HEK293T (cell line): ENCODE results near the gene SPEN.

Source experiments
- CTCF ChIA-PET: fragments of 350-600 bp; formaldehyde crosslinking; extraction: SDS; loops from one replicate; lab custom pipeline; 2021; ENCODE audit warnings: antibody characterized with exemption, inconsistent platforms; lab: Yijun Ruan, JAX
- POLR2A ChIA-PET: fragments of 350-600 bp; formaldehyde crosslinking; extraction: SDS; loops from one replicate; lab custom pipeline; 2020; ENCODE audit warnings: antibody characterized with exemption, inconsistent platforms; lab: Yijun Ruan, JAX
- DNase-seq: peaks from one replicate; pipeline ENCODE4 v3.0.0; 2012; ENCODE audit warnings: mixed read lengths; ENCODE audit errors: extremely low spot score
- ARNT ChIP-seq: fragments of 450-650 bp; IDR thresholded peaks from 2 replicates; pipeline ENCODE4 v1.6.1; 2017; ENCODE audit warnings: mild to moderate bottlenecking
- CTBP1 ChIP-seq: fragments of 450-650 bp; IDR thresholded peaks from 2 replicates; pipeline ENCODE4 v1.6.1; 2016; ENCODE audit warnings: borderline replicate concordance
- ELF4 ChIP-seq: fragments of 450-650 bp; IDR thresholded peaks from 2 replicates; pipeline ENCODE4 v1.6.1; 2017; ENCODE audit warnings: antibody characterized with exemption
- FOXA1 ChIP-seq: fragments of 450-650 bp; IDR thresholded peaks from 2 replicates; pipeline ENCODE4 v1.6.1; 2016; ENCODE audit warnings: mild to moderate bottlenecking
- FOXK2 ChIP-seq: fragments of 450-650 bp; IDR thresholded peaks from 2 replicates; pipeline ENCODE4 v1.6.1; 2016; ENCODE audit warnings: mild to moderate bottlenecking
- FOXM1 ChIP-seq: fragments of 450-650 bp; IDR thresholded peaks from 2 replicates; pipeline ENCODE4 v1.6.1; 2017; ENCODE audit warnings: mild to moderate bottlenecking, borderline replicate concordance
- HDGF ChIP-seq: fragments of 450-650 bp; IDR thresholded peaks from 2 replicates; pipeline ENCODE4 v1.6.1; 2017; ENCODE audit warnings: antibody characterized with exemption, borderline replicate concordance
- L3MBTL2 ChIP-seq: fragments of 450-650 bp; conservative IDR thresholded peaks from 2 replicates; pipeline ENCODE4 v1.6.1; 2016; ENCODE audit warnings: mild to moderate bottlenecking
- LEF1 ChIP-seq: fragments of 450-650 bp; IDR thresholded peaks from 2 replicates; pipeline ENCODE4 v1.6.1; 2017; ENCODE audit warnings: mild to moderate bottlenecking, borderline replicate concordance
- NFRKB ChIP-seq: fragments of 450-650 bp; IDR thresholded peaks from 2 replicates; pipeline ENCODE4 v1.6.1; 2016; ENCODE audit warnings: mild to moderate bottlenecking, moderate library complexity
- PKNOX1 ChIP-seq: fragments of 450-650 bp; IDR thresholded peaks from 2 replicates; pipeline ENCODE4 v1.6.1; 2016
- SP1 ChIP-seq: fragments of 450-650 bp; IDR thresholded peaks from 2 replicates; pipeline ENCODE4 v1.6.1; 2017
- SUZ12 ChIP-seq: fragments of 450-650 bp; IDR thresholded peaks from 2 replicates; pipeline ENCODE4 v1.6.1; 2016; ENCODE audit warnings: mild to moderate bottlenecking
- TARDBP ChIP-seq: fragments of 450-650 bp; IDR thresholded peaks from 2 replicates; pipeline ENCODE4 v1.6.1; 2016
- ZNF384 ChIP-seq: fragments of 450-650 bp; IDR thresholded peaks from 2 replicates; pipeline ENCODE4 v1.6.1; 2016

SPEN gene

GRCh38 chr1:15858069-15858670 is 10.7 kb downstream of the SPEN start:
- DNase-seq, result no peak
- POLR2A ChIA-PET, result interaction anchor here (0.8 to 1.5 kb wide), 4 partner anchors 9 to 24 kb away, joined by 3 read pairs; partner anchors contain the start of gene SPEN
- TF ChIP-seq FOXK2 (no peak), LEF1 (no peak), SUZ12 (no peak), ZNF384 (peak; percentile 81), L3MBTL2 (no peak)
- CTCF ChIA-PET, result interaction anchor here (1.3 kb wide), 1 partner anchor 19 kb away, joined by 6 read pairs; no protein-coding TSS in a partner anchor

DNA sequence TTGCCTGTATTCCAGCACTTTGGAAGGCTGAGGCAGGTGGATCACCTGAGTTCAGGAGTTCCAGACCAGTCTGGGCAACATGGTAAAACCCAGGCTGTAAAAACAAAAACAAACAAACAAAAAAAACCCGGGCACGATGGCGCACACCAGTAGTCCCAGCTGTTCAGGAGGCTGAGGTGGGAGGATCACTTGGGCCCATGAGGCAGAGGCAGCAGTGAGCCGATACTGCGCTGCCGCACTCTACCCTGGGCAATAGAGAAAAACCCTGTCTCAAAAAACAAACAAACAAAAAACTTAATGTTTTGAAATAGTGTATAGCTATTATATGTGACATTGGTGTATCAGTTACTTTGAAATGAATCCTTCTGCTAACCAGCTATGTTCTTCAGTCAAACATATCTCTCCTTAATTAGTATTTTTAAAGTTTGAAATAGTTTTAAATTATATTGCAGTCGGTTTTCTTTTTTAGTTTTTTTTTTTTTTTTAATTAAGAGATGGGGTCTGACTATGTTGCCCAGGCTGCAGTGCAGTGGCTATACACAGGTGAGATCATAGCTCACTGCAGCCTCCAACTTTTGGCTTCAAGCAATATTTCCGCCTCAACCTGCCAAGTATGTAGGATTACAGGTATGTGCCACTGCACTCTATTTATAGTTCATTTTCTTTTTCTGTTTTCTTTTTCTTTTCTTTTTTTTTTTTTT is 11.3 kb downstream of the SPEN start:
- no peak for DNase-seq
- TF ChIP-seq CTBP1, result no peak
- TF ChIP-seq HDGF, result no peak
- TF ChIP-seq PKNOX1, result no peak
- TF ChIP-seq ZNF384, result peak; percentile 83
- POLR2A ChIA-PET, result interaction anchor here (0.8 to 1.6 kb wide), 5 partner anchors 8 to 22 kb away, joined by 3 to 4 read pairs (median 3); partner anchors contain the start of gene SPEN
- CTCF ChIA-PET, result interaction anchor here (1.3 kb wide), 1 partner anchor 19 kb away, joined by 6 read pairs; no protein-coding TSS in a partner anchor

DNA sequence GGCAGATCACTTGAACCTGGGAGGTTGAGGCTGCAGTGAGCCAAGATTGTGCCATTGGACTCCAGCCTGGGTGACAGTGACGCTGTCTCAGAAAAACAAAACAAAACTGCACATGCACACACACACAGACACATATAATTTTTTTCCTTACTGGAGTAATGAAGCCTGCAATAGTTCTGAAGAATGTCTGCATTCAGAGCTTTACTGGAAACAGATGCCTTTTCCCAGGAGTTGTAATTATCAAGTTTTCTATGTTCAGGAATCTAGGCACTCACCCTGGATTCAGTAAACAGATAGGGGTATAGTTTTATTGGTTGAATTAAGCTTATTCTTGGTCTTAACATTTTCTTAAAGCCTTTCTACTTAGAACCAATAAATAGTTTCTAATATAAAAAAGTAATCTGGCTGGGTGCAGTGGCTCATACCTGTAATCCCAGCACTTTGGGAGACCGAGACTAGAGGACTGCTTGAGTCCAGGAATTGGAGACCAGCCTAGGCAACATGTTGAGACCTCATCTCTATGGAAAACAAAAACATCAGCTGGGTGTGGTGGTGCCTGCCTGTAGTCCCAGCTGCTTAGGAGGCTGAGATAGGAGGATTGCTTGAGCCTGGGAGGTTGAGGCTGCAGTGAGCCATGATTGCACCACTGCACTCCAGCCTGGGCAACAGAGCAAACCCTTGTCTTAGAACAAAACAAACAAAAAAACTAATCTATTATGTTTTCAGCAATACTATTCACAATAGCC is 15.8 kb downstream of the SPEN start:
- no peak for DNase-seq
- TF ChIP-seq FOXK2, result no peak
- no peak for TF ChIP-seq NFRKB
- no peak for TF ChIP-seq FOXM1
- TF ChIP-seq TARDBP, result no peak
- no peak for TF ChIP-seq SUZ12
- TF ChIP-seq ARNT, result no peak
- no peak for TF ChIP-seq PKNOX1
- no peak for TF ChIP-seq SP1
- ChIA-PET POLR2A (interaction anchor here (1.0 to 1.9 kb wide), 4 partner anchors 12 to 30 kb away, joined by 3 to 10 read pairs (median 4); no protein-coding TSS in a partner anchor), CTCF (interaction anchor here (1.5 to 2.3 kb wide), 2 partner anchors 12 to 14 kb away, joined by 5 to 13 read pairs; no protein-coding TSS in a partner anchor)

- POLR2A ChIA-PET, result interaction anchor here (1.4 to 2.0 kb wide), 4 partner anchors 8 to 33 kb away, joined by 3 to 9 read pairs (median 4); partner anchors contain the start of gene SPEN
Measured at GRCh38 chr1:15866721-15867201, 19.3 kb downstream of the SPEN start.

DNA sequence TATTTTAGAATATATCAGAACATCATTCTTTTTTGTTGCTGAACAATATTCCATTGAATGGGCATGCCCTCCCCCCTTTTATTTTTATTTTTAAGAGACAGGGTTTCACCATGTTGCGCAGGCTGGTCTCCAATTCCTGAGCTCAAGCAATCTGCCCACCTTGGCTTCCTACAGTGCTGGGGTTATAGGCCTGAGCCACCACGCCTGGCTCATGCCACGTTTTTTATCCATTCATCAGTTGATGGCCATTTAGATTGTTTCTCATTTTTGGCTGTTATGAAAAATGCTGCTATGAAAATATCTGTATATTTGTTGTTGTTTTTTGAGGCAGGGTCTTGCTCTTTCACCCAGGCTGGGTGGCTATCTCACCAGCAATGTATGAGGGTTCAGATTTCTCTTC is 19.8 kb downstream of the SPEN start:
- CTCF ChIA-PET, result interaction anchor here (3.9 kb wide), 1 partner anchor 10 kb away, joined by 21 read pairs; no protein-coding TSS in a partner anchor
- TF ChIP-seq FOXA1 (no peak), HDGF (no peak), ZNF384 (no peak), SP1 (no peak), ELF4 (no peak), FOXM1 (no peak), NFRKB (no peak), ARNT (no peak), PKNOX1 (no peak), LEF1 (no peak), SUZ12 (no peak), L3MBTL2 (no peak), FOXK2 (no peak)
- DNase-seq, result no peak
- POLR2A ChIA-PET, result interaction anchor here (1.4 to 2.0 kb wide), 2 partner anchors 8 to 20 kb away, joined by 3 to 9 read pairs; partner anchors contain the start of gene SPEN

More at GRCh38 chr1:15866721-15867201, 19.3 kb downstream of the SPEN start:
- no peak for DNase-seq
- no peak for TF ChIP-seq FOXM1
- TF ChIP-seq PKNOX1, result peak; percentile 54; the same call in 1 of the 2 replicates
- no peak for TF ChIP-seq L3MBTL2
- CTCF ChIA-PET, result interaction anchor here (3.9 kb wide), 1 partner anchor 10 kb away, joined by 21 read pairs; no protein-coding TSS in a partner anchor
